ENCODE results near the gene ETHE1. TPM values are rescaled to one million over a fixed set of nuclear protein-coding genes. Genes with fewer than 3 reads are reported as not detected.

Gene ETHE1
- total RNA-seq, 2 experiments from 2014 or later: 1.7 to 6.4 TPM

DNA sequence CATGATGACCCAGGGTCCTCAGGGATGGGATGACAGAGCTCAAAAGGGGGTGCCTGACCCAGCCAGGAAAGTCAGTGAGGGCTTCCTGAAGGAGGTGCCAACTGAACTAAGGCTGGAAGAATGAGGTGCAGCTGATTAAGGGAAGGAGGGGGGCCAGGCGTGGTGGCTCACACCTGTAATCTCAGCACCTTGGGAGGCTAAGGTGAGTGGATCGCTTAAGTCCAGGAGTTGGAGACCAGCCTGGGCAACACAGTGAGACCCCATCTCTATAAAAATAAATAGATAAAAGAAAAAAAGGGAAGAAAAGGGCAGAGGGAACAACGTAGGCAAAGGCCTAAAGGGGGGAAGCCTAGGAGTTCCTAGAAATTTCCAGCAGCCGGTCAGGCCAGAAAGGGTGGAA is 52.5 kb downstream of the ETHE1 start:
- Histone ChIP-seq H3K4me2 (ENCODE audit: low read length) (no peak overlapping the region), H3K36me3 (ENCODE audit: insufficient read depth, low read length) (no peaks in the 10 kb centered on the region), H3K4me3 (ENCODE audit: low read depth, low read length, poor library complexity, severe bottlenecking) (no peak overlapping the region), H4K20me1 (ENCODE audit: insufficient read depth, low read length) (no peaks in the 10 kb centered on the region), H3K9me2 (ENCODE audit: insufficient read depth, low read length) (no peaks in the 10 kb centered on the region), H2AFZ (ENCODE audit: low read length) (no peak overlapping the region), H3K9me3 (ENCODE audit: low read length) (no peaks in the 10 kb centered on the region), H3K4me1 (ENCODE audit: insufficient read depth, low read length, poor library complexity, severe bottlenecking) (no peaks in the 10 kb centered on the region), H3K27ac (ENCODE audit: low read depth, low read length, poor library complexity, severe bottlenecking) (no peak overlapping the region), H3K79me2 (ENCODE audit: insufficient read depth, low read depth, low read length) (no peaks in the 10 kb centered on the region)
- no TSS peak for BruUV-seq (replicated peaks)
- ChIA-PET POLR2A (interaction anchor here (1.2 kb wide), 1 partner anchor 54 kb away, joined by 3 read pairs; no protein-coding TSS in a partner anchor), CTCF (ENCODE audit: unreplicated experiment) (no interaction called here)
- intact Hi-C loops (cut with micrococcal nuclease; ENCODE audit: unreplicated experiment): no loop called here
- no peak for TF ChIP-seq EZH2phosphoT487 (IDR thresholded peaks at IDR 0.05; ENCODE audit: borderline replicate concordance, low read depth, low read length)
- TF ChIP-seq, protein P1, sequence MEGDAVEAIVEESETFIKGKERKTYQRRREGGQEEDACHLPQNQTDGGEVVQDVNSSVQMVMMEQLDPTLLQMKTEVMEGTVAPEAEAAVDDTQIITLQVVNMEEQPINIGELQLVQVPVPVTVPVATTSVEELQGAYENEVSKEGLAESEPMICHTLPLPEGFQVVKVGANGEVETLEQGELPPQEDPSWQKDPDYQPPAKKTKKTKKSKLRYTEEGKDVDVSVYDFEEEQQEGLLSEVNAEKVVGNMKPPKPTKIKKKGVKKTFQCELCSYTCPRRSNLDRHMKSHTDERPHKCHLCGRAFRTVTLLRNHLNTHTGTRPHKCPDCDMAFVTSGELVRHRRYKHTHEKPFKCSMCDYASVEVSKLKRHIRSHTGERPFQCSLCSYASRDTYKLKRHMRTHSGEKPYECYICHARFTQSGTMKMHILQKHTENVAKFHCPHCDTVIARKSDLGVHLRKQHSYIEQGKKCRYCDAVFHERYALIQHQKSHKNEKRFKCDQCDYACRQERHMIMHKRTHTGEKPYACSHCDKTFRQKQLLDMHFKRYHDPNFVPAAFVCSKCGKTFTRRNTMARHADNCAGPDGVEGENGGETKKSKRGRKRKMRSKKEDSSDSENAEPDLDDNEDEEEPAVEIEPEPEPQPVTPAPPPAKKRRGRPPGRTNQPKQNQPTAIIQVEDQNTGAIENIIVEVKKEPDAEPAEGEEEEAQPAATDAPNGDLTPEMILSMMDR (conservative IDR thresholded peaks at IDR 0.05; ENCODE audit: low read length): no peak
- DNase-seq (ENCODE audit: low spot score): no peak

- no TSS peak for BruUV-seq (replicated peaks)
- H2AFZ ChIP-seq (ENCODE audit: low read length): no peak overlapping the region
- H3K9me3 ChIP-seq (ENCODE audit: low read length): no peaks in the 10 kb centered on the region
- DNase-seq (ENCODE audit: low spot score): no peak
- CTCF ChIA-PET (ENCODE audit: unreplicated experiment): no interaction called here
- H3K4me3 ChIP-seq (ENCODE audit: low read depth, low read length, poor library complexity, severe bottlenecking): no peak overlapping the region
- no peaks in the 10 kb centered on the region for H3K9me2 ChIP-seq (ENCODE audit: insufficient read depth, low read length)
- TF ChIP-seq, protein P1 (conservative IDR thresholded peaks at IDR 0.05; ENCODE audit: low read length): no peak
- TF ChIP-seq EZH2phosphoT487 (IDR thresholded peaks at IDR 0.05; ENCODE audit: borderline replicate concordance, low read depth, low read length): no peak
- no peaks in the 10 kb centered on the region for H3K79me2 ChIP-seq (ENCODE audit: insufficient read depth, low read depth, low read length)
- POLR2A ChIA-PET: no interaction called here
- H3K27ac ChIP-seq (ENCODE audit: low read depth, low read length, poor library complexity, severe bottlenecking): no peak overlapping the region
- H4K20me1 ChIP-seq (ENCODE audit: insufficient read depth, low read length): no peaks in the 10 kb centered on the region
- no peaks in the 10 kb centered on the region for H3K36me3 ChIP-seq (ENCODE audit: insufficient read depth, low read length)
- intact Hi-C loops (cut with micrococcal nuclease; ENCODE audit: unreplicated experiment): no loop called here
- no peak overlapping the region for H3K4me2 ChIP-seq (ENCODE audit: low read length)
- peaks cover 4% of the 10 kb centered on the region for H3K4me1 ChIP-seq (ENCODE audit: insufficient read depth, low read length, poor library complexity, severe bottlenecking)
Measured at GRCh38 chr19:43471091-43471490, 55.9 kb downstream of the ETHE1 start.

- Histone ChIP-seq H3K79me2 (ENCODE audit: insufficient read depth, low read depth, low read length) (no peaks in the 10 kb centered on the region), H3K4me2 (ENCODE audit: low read length) (no peak overlapping the region), H3K9me3 (ENCODE audit: low read length) (no peaks in the 10 kb centered on the region), H3K36me3 (ENCODE audit: insufficient read depth, low read length) (no peaks in the 10 kb centered on the region), H2AFZ (ENCODE audit: low read length) (no peak overlapping the region), H3K9me2 (ENCODE audit: insufficient read depth, low read length) (no peaks in the 10 kb centered on the region), H3K27ac (ENCODE audit: low read depth, low read length, poor library complexity, severe bottlenecking) (no peak overlapping the region), H3K4me1 (ENCODE audit: insufficient read depth, low read length, poor library complexity, severe bottlenecking) (peaks cover 4% of the 10 kb centered on the region), H3K4me3 (ENCODE audit: low read depth, low read length, poor library complexity, severe bottlenecking) (no peak overlapping the region), H4K20me1 (ENCODE audit: insufficient read depth, low read length) (no peaks in the 10 kb centered on the region)
- TF ChIP-seq EZH2phosphoT487 (IDR thresholded peaks at IDR 0.05; ENCODE audit: borderline replicate concordance, low read depth, low read length): no peak
- TF ChIP-seq, protein P1 (conservative IDR thresholded peaks at IDR 0.05; ENCODE audit: low read length): no peak
- no TSS peak for BruUV-seq (replicated peaks)
- ChIA-PET CTCF (ENCODE audit: unreplicated experiment) (no interaction called here), POLR2A (interaction anchor here (0.5 kb wide), 1 partner anchor 32 kb away, joined by 3 read pairs; no protein-coding TSS in a partner anchor)
- intact Hi-C loops (cut with micrococcal nuclease; ENCODE audit: unreplicated experiment): no loop called here
- no peak for DNase-seq (ENCODE audit: low spot score)
Measured at GRCh38 chr19:43470288-43470687, 56.7 kb downstream of the ETHE1 start.

Measured in OCI-LY7 (cell line).